ENCODE measurements around the gene NEIL1. TPM values are rescaled to one million over a fixed set of nuclear protein-coding genes. Genes with fewer than 3 reads are reported as not detected.
"Not testable (repeated sequence)": the region's sequence is repeated elsewhere in the genome, so short reads cannot be mapped to it uniquely, and the experiment has no call there.

NEIL1 gene
- total RNA-seq, 2 donors from 2014 or later: 20.2 to 25.7 TPM

DNA sequence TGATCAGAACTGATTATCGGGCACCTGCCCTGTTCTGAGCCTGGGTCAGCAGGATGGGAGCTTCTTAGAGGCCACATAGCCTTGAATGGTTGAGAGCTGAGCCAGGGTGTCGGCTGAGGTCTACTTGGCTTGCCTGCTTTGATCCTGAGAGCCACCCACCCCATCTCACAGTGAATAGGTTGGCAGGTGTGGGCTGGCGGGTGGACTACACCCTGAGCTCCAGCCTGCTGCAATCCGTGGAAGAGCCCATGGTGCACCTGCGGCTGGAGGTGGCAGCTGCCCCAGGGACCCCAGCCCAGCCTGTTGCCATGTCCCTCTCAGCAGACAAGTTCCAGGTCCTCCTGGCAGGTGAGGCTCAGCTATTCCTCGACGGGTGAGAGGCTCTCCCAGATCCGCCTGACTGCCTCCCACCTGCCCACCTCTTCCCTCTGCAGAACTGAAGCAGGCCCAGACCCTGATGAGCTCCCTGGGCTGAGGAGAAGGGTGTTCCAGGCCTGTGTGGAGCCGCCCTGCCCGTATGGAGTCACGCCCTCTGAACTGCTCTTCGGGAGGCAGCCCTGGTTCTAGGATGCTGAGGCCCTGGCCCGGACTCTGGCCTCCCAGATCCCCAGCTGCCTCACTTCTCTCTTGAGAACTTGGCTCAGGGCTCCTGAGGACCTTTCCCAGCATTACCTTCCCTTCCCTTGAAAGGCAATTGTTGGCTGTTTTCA lies 7.2 kb upstream of the NEIL1 start:
- WGBS, 2 experiments (ENCODE audit: insufficient coverage in 1 of 2, insufficient read length in 1 of 2): 90 to 93% methylated on average over 7 to 13 of the region's 13 CpGs
- H3K36me3 Mint-ChIP-seq (ENCODE audit: low read depth): peaks cover 16% of the 10 kb centered on the region

DNA sequence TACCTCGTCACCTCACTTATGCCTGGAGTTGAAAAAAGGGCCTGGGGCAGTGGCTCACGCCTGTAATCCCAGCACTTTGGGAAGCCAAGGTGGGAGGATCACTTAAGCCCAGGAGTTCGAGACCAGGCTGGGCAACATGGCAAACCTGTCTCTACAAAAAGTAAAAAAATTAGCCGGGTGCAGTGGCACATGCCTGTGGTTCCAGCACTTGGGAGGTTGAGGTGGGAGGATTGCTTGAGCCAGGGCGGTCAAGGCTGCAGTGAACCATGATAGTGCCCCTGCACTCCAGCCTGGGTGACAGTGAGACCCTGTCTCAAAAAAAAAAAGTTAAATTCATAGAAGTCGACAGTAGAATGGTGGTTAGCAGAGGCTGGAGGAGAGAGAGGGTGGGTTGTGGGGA lies 4.6 kb upstream of the NEIL1 start:
- Histone ChIP-seq H3K27me3 (ENCODE audit: control insufficient read depth, insufficient read depth, low read length, poor library complexity, severe bottlenecking) (peaks cover 12% of the 10 kb centered on the region), H3K9me3 (ENCODE audit: control insufficient read depth, low read length) (no peaks in the 10 kb centered on the region), H3K36me3 (ENCODE audit: control insufficient read depth, insufficient read depth, low read length) (peaks cover 24% of the 10 kb centered on the region), H3K27ac (ENCODE audit: low read depth, low read length) (no peak overlapping the region), H3K4me3 (ENCODE audit: low read length) (no peak overlapping the region), H3K4me1 (ENCODE audit: control insufficient read depth, insufficient read depth, low read length) (no peaks in the 10 kb centered on the region), H3K9ac (ENCODE audit: extremely low read depth, low read length, poor library complexity, severe bottlenecking) (no peak overlapping the region)
- no peak overlapping the region for H3K4me3 Mint-ChIP-seq
- H3K4me1 Mint-ChIP-seq: no peaks in the 10 kb centered on the region
- H3K9me3 Mint-ChIP-seq: no peaks in the 10 kb centered on the region
- peaks cover 16% of the 10 kb centered on the region for H3K36me3 Mint-ChIP-seq (ENCODE audit: low read depth)
- WGBS, 2 experiments (ENCODE audit: insufficient coverage in 1 of 2, insufficient read length in 1 of 2): 87 to 97% methylated on average over 6 of the region's 6 CpGs
- TF ChIP-seq, protein P1, sequence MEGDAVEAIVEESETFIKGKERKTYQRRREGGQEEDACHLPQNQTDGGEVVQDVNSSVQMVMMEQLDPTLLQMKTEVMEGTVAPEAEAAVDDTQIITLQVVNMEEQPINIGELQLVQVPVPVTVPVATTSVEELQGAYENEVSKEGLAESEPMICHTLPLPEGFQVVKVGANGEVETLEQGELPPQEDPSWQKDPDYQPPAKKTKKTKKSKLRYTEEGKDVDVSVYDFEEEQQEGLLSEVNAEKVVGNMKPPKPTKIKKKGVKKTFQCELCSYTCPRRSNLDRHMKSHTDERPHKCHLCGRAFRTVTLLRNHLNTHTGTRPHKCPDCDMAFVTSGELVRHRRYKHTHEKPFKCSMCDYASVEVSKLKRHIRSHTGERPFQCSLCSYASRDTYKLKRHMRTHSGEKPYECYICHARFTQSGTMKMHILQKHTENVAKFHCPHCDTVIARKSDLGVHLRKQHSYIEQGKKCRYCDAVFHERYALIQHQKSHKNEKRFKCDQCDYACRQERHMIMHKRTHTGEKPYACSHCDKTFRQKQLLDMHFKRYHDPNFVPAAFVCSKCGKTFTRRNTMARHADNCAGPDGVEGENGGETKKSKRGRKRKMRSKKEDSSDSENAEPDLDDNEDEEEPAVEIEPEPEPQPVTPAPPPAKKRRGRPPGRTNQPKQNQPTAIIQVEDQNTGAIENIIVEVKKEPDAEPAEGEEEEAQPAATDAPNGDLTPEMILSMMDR (conservative IDR thresholded peaks at IDR 0.05): no peak
- no peak for DNase-seq
- no peak overlapping the region for H3K27ac Mint-ChIP-seq
- H3K27me3 Mint-ChIP-seq (ENCODE audit: insufficient read depth): peaks cover 18% of the 10 kb centered on the region

More for the DNA sequence above, 7.2 kb upstream of the NEIL1 start:
- TF ChIP-seq, protein P1 (conservative IDR thresholded peaks at IDR 0.05): no peak
- H3K4me3 Mint-ChIP-seq: no peak overlapping the region
- Histone ChIP-seq H3K9me3 (ENCODE audit: control insufficient read depth, low read length) (no peaks in the 10 kb centered on the region), H3K4me3 (ENCODE audit: low read length) (no peak overlapping the region), H3K9ac (ENCODE audit: extremely low read depth, low read length, poor library complexity, severe bottlenecking) (no peak overlapping the region), H3K4me1 (ENCODE audit: control insufficient read depth, insufficient read depth, low read length) (no peaks in the 10 kb centered on the region), H3K36me3 (ENCODE audit: control insufficient read depth, insufficient read depth, low read length) (peaks cover 24% of the 10 kb centered on the region), H3K27ac (ENCODE audit: low read depth, low read length) (no peak overlapping the region), H3K27me3 (ENCODE audit: control insufficient read depth, insufficient read depth, low read length, poor library complexity, severe bottlenecking) (no peaks in the 10 kb centered on the region)
- H3K27ac Mint-ChIP-seq: no peak overlapping the region
- H3K9me3 Mint-ChIP-seq: no peaks in the 10 kb centered on the region
- no peaks in the 10 kb centered on the region for H3K27me3 Mint-ChIP-seq (ENCODE audit: insufficient read depth)
- peaks cover 14% of the 10 kb centered on the region for H3K4me1 Mint-ChIP-seq
- no peak for DNase-seq

- not testable (repeated sequence) for DNase-seq; H3K4me1 ChIP-seq (ENCODE audit: control insufficient read depth, insufficient read depth, low read length); H3K9me3 Mint-ChIP-seq; H3K4me3 ChIP-seq (ENCODE audit: low read length); H3K9me3 ChIP-seq (ENCODE audit: control insufficient read depth, low read length); H3K9ac ChIP-seq (ENCODE audit: extremely low read depth, low read length, poor library complexity, severe bottlenecking); H3K4me3 Mint-ChIP-seq; H3K27ac Mint-ChIP-seq; H3K27ac ChIP-seq (ENCODE audit: low read depth, low read length); H3K4me1 Mint-ChIP-seq
- peaks cover 12% of the 10 kb centered on the region for H3K36me3 Mint-ChIP-seq (ENCODE audit: low read depth)
- Histone ChIP-seq H3K36me3 (ENCODE audit: control insufficient read depth, insufficient read depth, low read length) (peaks cover 19% of the 10 kb centered on the region), H3K27me3 (ENCODE audit: control insufficient read depth, insufficient read depth, low read length, poor library complexity, severe bottlenecking) (peaks cover 12% of the 10 kb centered on the region)
- 83 to 91% methylated on average over 6 to 7 of the region's 8 CpGs for WGBS, 2 experiments (ENCODE audit: insufficient coverage in 1 of 2, insufficient read length in 1 of 2)
- peaks cover 27% of the 10 kb centered on the region for H3K27me3 Mint-ChIP-seq (ENCODE audit: insufficient read depth)
Measured at GRCh38 chr15:75343953-75344352, 2.9 kb upstream of the NEIL1 start.

All from endodermal cell (in vitro differentiated cells).